Left renal pelvis (tissue), 4 donors: ENCODE data around the gene RUNX1. TPM values are rescaled to one million over a fixed set of nuclear protein-coding genes. Genes with fewer than 3 reads are reported as not detected.

ENCODE experiments used
- DNase-seq, 4 donors: peaks; one replicate each; pipeline ENCODE4 v3.0.0-alpha.2; 2013; ENCODE audit warnings: low read depth in 4 of 4, low spot score in 3 of 4
- polyA plus RNA-seq, 4 donors: library from polyadenylated mRNA; unstranded; fragments of 120-200 nt; gene quantifications; one replicate each; pipeline ENCODE4 v1.2.1, GENCODE V29; 2013; ENCODE audit not compliant: insufficient read length in 4 of 4

Gene RUNX1
- polyA plus RNA-seq, 4 donors: 2.4 to 3.4 (median 3.1) TPM

GRCh38 chr21:35062016-35062415 lies 12.9 kb upstream of the RUNX1 start:
- DNase-seq: no peak

- no peak for DNase-seq
Observed at GRCh38 chr21:35059742-35060141, 10.6 kb upstream of the RUNX1 start.

- DNase-seq: no peak
Observed at GRCh38 chr21:35058058-35058457, 9.0 kb upstream of the RUNX1 start.

- no peak for DNase-seq
Observed at GRCh38 chr21:35057428-35057827, 8.3 kb upstream of the RUNX1 start.

- no peak for DNase-seq
Observed at GRCh38 chr21:35053356-35054096, 4.4 kb upstream of the RUNX1 start.

GRCh38 chr21:35052801-35053200 lies 3.7 kb upstream of the RUNX1 start:
- DNase-seq: no peak

GRCh38 chr21:35051287-35051818 lies 2.3 kb upstream of the RUNX1 start:
- DNase-seq: no peak

- DNase-seq: no peak
Observed at GRCh38 chr21:35050348-35051286, 1.5 kb upstream of the RUNX1 start.

- no peak for DNase-seq
Observed at GRCh38 chr21:35048183-35048601, 910 bp downstream of the RUNX1 start.

- DNase-seq: no peak
Observed at GRCh38 chr21:35046880-35047229, 2.2 kb downstream of the RUNX1 start.

GRCh38 chr21:35046263-35046624 lies 2.9 kb downstream of the RUNX1 start:
- DNase-seq: no peak

GRCh38 chr21:35045542-35046262 lies 3.4 kb downstream of the RUNX1 start:
- no peak for DNase-seq

- no peak for DNase-seq
Observed at GRCh38 chr21:35044770-35045541, 4.1 kb downstream of the RUNX1 start.

GRCh38 chr21:35044128-35044527 lies 5.0 kb downstream of the RUNX1 start:
- DNase-seq: no peak

GRCh38 chr21:35043549-35043948 lies 5.6 kb downstream of the RUNX1 start:
- no peak for DNase-seq

GRCh38 chr21:35042836-35043235 lies 6.3 kb downstream of the RUNX1 start:
- no peak for DNase-seq

GRCh38 chr21:35041881-35042280 lies 7.2 kb downstream of the RUNX1 start:
- no peak for DNase-seq

GRCh38 chr21:35041122-35041521 lies 8.0 kb downstream of the RUNX1 start:
- DNase-seq: no peak

- DNase-seq: no peak
Observed at GRCh38 chr21:35039595-35040289, 9.4 kb downstream of the RUNX1 start.
